GM10248 (cell line): ENCODE results near the gene EID1.

Experiments
- CTCF ChIA-PET: fragments of 300-600 bp; sonication (Branson Sonifier 250); formaldehyde crosslinking; extraction: SDS; loops from one replicate; lab custom pipeline; 2021; ENCODE audit warnings: antibody characterized with exemption; lab: Yijun Ruan, JAX
- POLR2A ChIA-PET: fragments of 350-650 bp; sonication (Branson Sonifier 250); formaldehyde crosslinking; extraction: SDS; loops from one replicate; lab custom pipeline; 2020; ENCODE audit warnings: antibody characterized with exemption; lab: Yijun Ruan, JAX
- DNase-seq: peaks from one replicate; pipeline ENCODE4 v3.0.0; 2012; ENCODE audit errors: extremely low spot score
- CTCF ChIP-seq: IDR thresholded peaks from 2 replicates; pipeline ENCODE4 v1.5.1; 2012; ENCODE audit warnings: mild to moderate bottlenecking, low read depth; ENCODE audit errors: extremely low read depth, missing control alignments, control extremely low read depth

The EID1 gene

GRCh38 chr15:48858401-48858800 lies 19.5 kb upstream of the EID1 start:
- DNase-seq: no peak
- CTCF ChIA-PET: interaction anchor here (1.0 to 7.5 kb wide), 7 partner anchors 9 to 1287 kb away, joined by 3 to 60 read pairs (median 6); partner anchors contain the start of genes EID1 and FGF7
- POLR2A ChIA-PET: no interaction called here
- no peak for TF ChIP-seq CTCF

DNA sequence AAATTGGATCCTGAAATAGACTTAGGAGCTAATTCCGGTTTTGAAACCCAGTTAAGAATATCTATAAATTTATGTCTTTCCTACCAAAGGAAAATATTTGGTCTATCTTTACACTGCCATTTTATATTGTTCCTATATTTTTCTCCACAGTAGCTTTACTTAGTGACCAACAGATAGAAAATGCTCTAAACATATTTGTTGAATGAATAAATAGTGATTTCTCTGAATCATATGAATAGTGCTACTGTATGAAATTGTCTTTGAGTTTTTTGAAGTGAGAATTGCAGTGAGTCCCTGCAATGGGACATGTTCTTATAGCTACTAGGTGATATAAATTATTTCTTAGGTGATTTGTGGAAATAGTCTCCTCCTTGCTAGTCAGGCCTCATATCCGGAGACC lies 18.5 kb upstream of the EID1 start:
- TF ChIP-seq CTCF: no peak
- DNase-seq: no peak
- ChIA-PET POLR2A (no interaction called here), CTCF (interaction anchor here (1.0 to 7.5 kb wide), 9 partner anchors 8 to 1286 kb away, joined by 3 to 60 read pairs (median 5); partner anchors contain the start of genes EID1 and FGF7)

- ChIA-PET POLR2A (no interaction called here), CTCF (interaction anchor here (0.6 to 7.5 kb wide), 44 partner anchors 9 to 1454 kb away, joined by 3 to 60 read pairs (median 4); partner anchors contain the start of genes EID1, FGF7, GALK2 and SHC4)
- peak; percentile 75 for TF ChIP-seq CTCF
- peak; percentile 56 for DNase-seq
Measured at GRCh38 chr15:48861813-48862431, 16.0 kb upstream of the EID1 start.

DNA sequence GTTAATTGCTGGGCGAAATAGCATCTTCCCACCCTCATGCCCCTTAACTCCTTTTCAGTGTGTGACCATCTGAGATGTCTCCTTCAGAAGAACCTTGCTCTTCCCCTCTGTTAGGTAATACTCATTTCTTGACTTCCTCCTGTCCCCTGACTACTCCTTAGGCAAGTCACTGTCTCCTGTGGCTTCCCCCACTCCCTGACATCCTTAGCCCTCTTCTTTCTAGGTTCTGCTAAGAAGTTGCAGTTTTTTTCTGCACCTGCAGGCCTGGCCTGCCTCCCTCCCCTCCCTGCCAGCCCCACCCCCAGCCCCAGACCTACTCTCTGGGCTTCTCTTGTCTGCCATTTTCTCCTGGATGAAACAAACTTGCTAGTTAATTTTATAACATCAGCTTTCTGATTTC lies 15.2 kb upstream of the EID1 start:
- TF ChIP-seq CTCF: no peak
- ChIA-PET POLR2A (no interaction called here), CTCF (interaction anchor here (0.7 to 7.5 kb wide), 20 partner anchors 9 to 1286 kb away, joined by 3 to 60 read pairs (median 6); partner anchors contain the start of genes EID1, FGF7, GALK2 and SHC4)
- DNase-seq: peak; percentile 26

- ChIA-PET POLR2A (interaction anchor here (0.6 kb wide), 1 partner anchor 12 kb away, joined by 3 read pairs; the partner anchor contains the start of gene EID1), CTCF (interaction anchor here (0.8 to 7.5 kb wide), 4 partner anchors 9 to 556 kb away, joined by 3 to 58 read pairs (median 6); partner anchors contain the start of gene EID1)
- TF ChIP-seq CTCF: no peak
- no peak for DNase-seq
Measured at GRCh38 chr15:48865370-48866079, 12.4 kb upstream of the EID1 start.

DNA sequence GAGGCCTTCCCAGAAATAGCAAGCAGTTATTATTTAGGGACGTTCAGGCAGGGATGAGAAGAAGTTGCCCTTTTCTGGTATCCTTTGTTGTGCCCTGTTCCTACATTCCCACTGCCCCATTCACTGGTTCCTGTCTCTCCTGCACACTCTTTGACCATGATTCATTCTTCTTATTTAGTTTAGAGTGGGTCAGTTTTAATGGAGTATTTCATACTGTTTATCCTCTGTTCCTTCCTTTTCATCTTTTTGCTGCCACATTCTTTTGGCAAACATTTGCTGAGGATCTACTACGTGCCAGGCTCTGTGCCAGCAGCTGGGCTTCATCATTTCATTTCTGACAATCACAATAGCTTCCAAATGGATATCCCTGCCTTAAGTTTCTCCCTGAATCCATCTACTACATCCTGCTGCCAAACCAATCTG lies 11.8 kb upstream of the EID1 start:
- ChIA-PET POLR2A (interaction anchor here (0.6 kb wide), 1 partner anchor 12 kb away, joined by 3 read pairs; the partner anchor contains the start of gene EID1), CTCF (interaction anchor here (1.3 to 1.6 kb wide), 2 partner anchors 10 to 555 kb away, joined by 4 to 9 read pairs; no protein-coding TSS in a partner anchor)
- no peak for DNase-seq
- no peak for TF ChIP-seq CTCF
